Endothelial cell of umbilical vein (primary cell): Measurements from ENCODE around the gene ABCC11. TPM values are rescaled to one million over a fixed set of nuclear protein-coding genes. Genes with fewer than 3 reads are reported as not detected.

ENCODE experiments used
- BruUV-seq: library from RNA; stranded (reverse); fragments of 400-500 nt; replicated peaks from 2 replicates; lab custom pipeline; 2021; lab: Mats Ljungman, UMichigan
- CTCF ChIA-PET: fragments of 300-600, 350-600 bp; sonication (Branson Sonifier 250); formaldehyde crosslinking; loops from one replicate; lab custom pipeline; 2021; ENCODE audit warnings: antibody characterized with exemption, inconsistent platforms; lab: Charles Lee
- POLR2A ChIA-PET: fragments of 300-600, 350-600 bp; sonication (Branson Sonifier 250); formaldehyde crosslinking; loops from one replicate; lab custom pipeline; 2021; ENCODE audit warnings: antibody characterized with exemption, inconsistent platforms; lab: Charles Lee
- DNase-seq: peaks from one replicate; pipeline ENCODE4 v3.0.0-alpha.2; 2011; ENCODE audit warnings: low read depth, low spot score
- FAIRE-seq: peaks from 2 replicates; lab custom pipeline; 2011; peaks lifted over from hg19 to GRCh38; lab: Jason Lieb, UNC
- H2AFZ ChIP-seq: 2 replicates; pipeline ENCODE4 v1.6.0; 2012; ENCODE audit warnings: low read depth, low read length, control low read depth, inconsistent platforms
- H3K27ac ChIP-seq: 2 replicates; pipeline ENCODE4 v1.5.1; 2011; ENCODE audit warnings: low read depth, mild to moderate bottlenecking, control low read depth, low read length, moderate library complexity; ENCODE audit not compliant: insufficient read depth
- H3K27me3 ChIP-seq, 2 experiments: 2 replicates each; pipeline versions ENCODE4 v1.6.0 to v1.6.1; 2011; ENCODE audit warnings: low read length in 2 of 2, mixed read lengths in 1 of 2; ENCODE audit not compliant: control insufficient read depth in 2 of 2, insufficient read depth in 2 of 2
- H3K36me3 ChIP-seq, 2 experiments: 2 replicates in 1 of 2; 3 replicates in 1 of 2; pipeline ENCODE4 v1.5.1; 2011; ENCODE audit warnings: low read length in 2 of 2, mild to moderate bottlenecking in 1 of 2, moderate library complexity in 1 of 2; ENCODE audit not compliant: control insufficient read depth in 2 of 2, insufficient read depth in 2 of 2; ENCODE audit errors: extremely low read depth in 1 of 2
- H3K4me1 ChIP-seq: 3 replicates; pipeline ENCODE4 v1.5.1; 2011; ENCODE audit warnings: mild to moderate bottlenecking, low read length; ENCODE audit not compliant: control insufficient read depth, insufficient read depth; ENCODE audit errors: extremely low read depth
- H3K4me2 ChIP-seq: 2 replicates; pipeline ENCODE4 v1.6.1; 2011; ENCODE audit warnings: low read length, control low read depth, mixed read lengths; ENCODE audit not compliant: insufficient read depth
- H3K4me3 ChIP-seq, 3 experiments: fragments of 200-600 bp in 1 of 3; sonication (generic), shearing (Covaris generic) in 1 of 3; replicated peaks in 1 of 3; 2 replicates each; pipeline ENCODE4 v1.5.1; 2011 to 2016; ENCODE audit warnings: control low read depth in 3 of 3, low read length in 3 of 3, mild to moderate bottlenecking in 2 of 3, inconsistent platforms in 1 of 3, low read depth in 1 of 3, moderate library complexity in 1 of 3; ENCODE audit not compliant: insufficient read depth in 1 of 3
- H3K79me2 ChIP-seq: 2 replicates; pipeline ENCODE4 v1.6.0; 2012; ENCODE audit warnings: low read length, inconsistent platforms; ENCODE audit not compliant: control insufficient read depth, insufficient read depth
- H3K9ac ChIP-seq: replicated peaks from 2 replicates; pipeline ENCODE3; 2011; ENCODE audit warnings: low read length, control low read depth; ENCODE audit not compliant: insufficient read depth; ENCODE audit errors: extremely low read depth
- H3K9me1 ChIP-seq: replicated peaks from 3 replicates; pipeline ENCODE4 v1.6.0; 2011; ENCODE audit warnings: mild to moderate bottlenecking, low read length; ENCODE audit not compliant: control insufficient read depth, insufficient read depth; ENCODE audit errors: extremely low read depth
- H3K9me3 ChIP-seq: replicated peaks from 2 replicates; pipeline ENCODE4 v1.5.1; 2012; ENCODE audit warnings: low read length, inconsistent platforms; ENCODE audit not compliant: control insufficient read depth, insufficient read depth
- H4K20me1 ChIP-seq: replicated peaks from 2 replicates; pipeline ENCODE3; 2011; ENCODE audit warnings: mild to moderate bottlenecking, low read length; ENCODE audit not compliant: control insufficient read depth, insufficient read depth; ENCODE audit errors: extremely low read depth
- CTCF ChIP-seq, 2 donors: IDR thresholded peaks; 1 replicate in 1 of 2; 2 replicates in 1 of 2; pipeline ENCODE4 v1.5.1; 2011; ENCODE audit warnings: low read length in 2 of 2, mild to moderate bottlenecking in 2 of 2, moderate library complexity in 2 of 2, control low read depth in 1 of 2, inconsistent platforms in 1 of 2, low read depth in 1 of 2; ENCODE audit not compliant: insufficient read depth in 1 of 2; ENCODE audit errors: extremely low read depth in 1 of 2
- EZH2 ChIP-seq: IDR thresholded peaks from 2 replicates; pipeline ENCODE4 v1.6.1; 2012; ENCODE audit warnings: borderline replicate concordance, low read depth, mild to moderate bottlenecking, moderate library complexity, low read length, inconsistent platforms; ENCODE audit not compliant: severe bottlenecking
- FOS ChIP-seq: IDR thresholded peaks from 2 replicates; pipeline ENCODE4 v1.6.1; 2011; ENCODE audit warnings: mild to moderate bottlenecking, low read length, moderate library complexity, borderline replicate concordance; ENCODE audit not compliant: insufficient read depth
- GATA2 ChIP-seq: IDR thresholded peaks from 2 replicates; pipeline ENCODE4 v1.7.0; 2011; ENCODE audit warnings: low read depth, mild to moderate bottlenecking, moderate library complexity, mixed read lengths, low read length; ENCODE audit not compliant: insufficient read length, insufficient read depth
- JUN ChIP-seq: IDR thresholded peaks from 2 replicates; pipeline ENCODE4 v1.6.1; 2011; ENCODE audit warnings: borderline replicate concordance, low read depth; ENCODE audit not compliant: insufficient read length, insufficient read depth
- MAX ChIP-seq: IDR thresholded peaks from 2 replicates; pipeline ENCODE4 v1.6.1; 2011; ENCODE audit not compliant: insufficient read depth, insufficient read length
- MYC ChIP-seq: IDR thresholded peaks from one replicate; pipeline ENCODE4 v1.6.1; 2011; ENCODE audit warnings: mild to moderate bottlenecking, low read depth, low read length
- POLR2A ChIP-seq: IDR thresholded peaks from 2 replicates; pipeline ENCODE4 v1.6.1; 2012; ENCODE audit warnings: low read depth, mild to moderate bottlenecking, control low read depth, low read length
- POLR2AphosphoS5 ChIP-seq: IDR thresholded peaks from 2 replicates; pipeline ENCODE4 v1.6.1; 2012; ENCODE audit warnings: low read depth, mild to moderate bottlenecking, control low read depth, low read length, moderate library complexity; ENCODE audit not compliant: insufficient read depth
- dilution Hi-C: fragments of 300-500 bp; cut with MboI; formaldehyde crosslinking; loops from one replicate; pipeline ENCODE4 v1.15.0; 2019; ENCODE audit warnings: low sequenced_read_pairs; ENCODE audit not compliant: extremely low pct_ligation_motif_present
- intact Hi-C: fragments of 100-400 bp; cut with micrococcal nuclease; formaldehyde crosslinking; loops from one replicate; pipeline ENCODE4 v1.10.0; 2022
- polyA plus RNA-seq, 4 experiments: library from polyadenylated mRNA; depleted of rRNA in 3 of 4; stranded (reverse) in 3 of 4; unstranded in 1 of 4; fragments of >200 nt; gene quantifications; 2 replicates each; pipeline versions ENCODE4 v1.2.1 to v1.2.3, GENCODE V29; 2011 to 2012; ENCODE audit warnings: missing spikeins in 1 of 4
- total RNA-seq: library from RNA; stranded (reverse); gene quantifications from 2 replicates; pipeline ENCODE4 v1.2.3, GENCODE V29; 2021

Gene ABCC11
- total and polyA plus RNA-seq, 2 donors (not counting 3 experiments of a cell fraction or from before 2014, with no cell fraction given): 0.08 TPM; not detected in 1

GRCh38 chr16:48194828-48195556, 52.3 kb downstream of the ABCC11 start:
- H3K9ac ChIP-seq: no peak overlapping the region
- H2AFZ ChIP-seq: no peak overlapping the region
- no peaks in the 10 kb centered on the region for H3K27me3 ChIP-seq
- no peaks in the 10 kb centered on the region for H3K36me3 ChIP-seq
- H4K20me1 ChIP-seq: no peaks in the 10 kb centered on the region
- POLR2A ChIA-PET: no interaction called here
- H3K79me2 ChIP-seq: no peaks in the 10 kb centered on the region
- dilution Hi-C loops (no loop called here), intact Hi-C loops (no loop called here)
- no peaks in the 10 kb centered on the region for H3K9me1 ChIP-seq
- CTCF ChIA-PET: interaction anchor here (1.0 to 1.2 kb wide), 2 partner anchors 17 to 30 kb away, joined by 3 to 4 read pairs; no protein-coding TSS in a partner anchor
- TF ChIP-seq CTCF (IDR thresholded peaks at IDR 0.05; ENCODE audit: extremely low read depth in 1 of 2, insufficient read depth in 1 of 2, low read depth in 1 of 2, low read length in 2 of 2) (no peak), POLR2A (no peak), MYC (no peak), POLR2AphosphoS5 (no peak), FOS (no peak), MAX (no peak), EZH2 (no peak), GATA2 (no peak), JUN (no peak)
- FAIRE-seq: no peak
- H3K27ac ChIP-seq: no peak overlapping the region
- no peak overlapping the region for H3K4me3 ChIP-seq
- no peaks in the 10 kb centered on the region for H3K9me3 ChIP-seq
- peak; percentile 5 for DNase-seq
- H3K4me1 ChIP-seq: no peaks in the 10 kb centered on the region
- no TSS peak for BruUV-seq
- no peak overlapping the region for H3K4me2 ChIP-seq
